ENCODE data around the gene LURAP1L.

LURAP1L gene

DNA sequence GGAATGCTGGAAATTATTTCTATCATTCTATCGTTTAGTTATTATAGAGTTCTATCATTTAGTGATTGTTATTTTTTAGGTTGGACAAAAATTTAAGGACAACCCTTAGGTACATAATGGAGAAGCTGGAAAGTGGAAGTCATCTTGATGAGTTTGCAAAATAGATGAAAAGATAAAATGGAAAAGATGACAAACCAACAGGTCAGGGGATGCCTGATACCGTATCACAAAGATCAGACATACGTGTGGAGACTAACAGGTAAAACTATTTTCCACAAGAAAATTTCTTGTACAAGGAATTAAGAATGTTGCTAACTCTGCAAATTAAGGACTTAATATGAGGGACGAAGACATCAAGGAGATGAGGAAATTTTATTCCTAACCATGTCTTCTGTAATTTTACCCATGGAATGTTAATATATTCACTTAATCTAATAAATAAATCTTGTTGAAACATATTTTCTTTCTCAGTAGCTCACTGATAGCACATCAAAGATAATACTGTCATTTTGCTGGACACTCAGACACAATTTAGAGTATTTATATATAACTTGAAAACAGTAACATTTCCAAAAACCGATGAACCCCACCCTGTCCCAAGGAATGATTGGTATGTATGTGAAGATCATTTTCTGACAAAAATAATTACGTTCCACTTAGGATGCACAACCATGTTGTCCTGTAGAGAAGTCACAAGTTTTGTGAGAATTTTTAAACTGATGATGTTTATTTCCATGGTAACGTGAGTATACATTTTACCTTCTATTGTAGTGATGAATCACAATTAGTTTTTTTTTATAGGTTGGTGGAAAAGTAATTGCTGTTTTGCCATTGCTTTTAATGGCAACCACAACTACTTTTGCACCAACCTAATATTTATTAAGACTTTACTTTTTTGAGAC lies 2.6 kb downstream of the LURAP1L start:
- no peak for DNase-seq

DNA sequence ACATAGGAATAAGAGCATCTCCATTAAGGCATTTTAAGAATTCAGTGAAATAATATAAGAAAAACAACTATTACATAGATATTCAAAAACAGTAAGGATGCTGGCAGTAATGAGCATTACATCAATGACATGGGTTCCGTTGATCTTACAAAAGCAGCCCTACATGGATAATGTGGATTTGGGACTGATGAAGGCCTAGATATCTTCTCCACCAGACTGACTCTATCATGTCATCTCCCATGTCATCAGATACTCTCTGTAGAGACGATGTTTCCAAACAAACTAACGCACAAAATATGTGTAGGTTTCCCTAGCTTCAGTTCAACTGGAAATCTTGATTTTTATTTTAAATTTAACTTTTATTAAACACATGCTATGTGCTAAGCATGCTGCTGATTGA lies 3.6 kb downstream of the LURAP1L start:
- DNase-seq, result no peak

DNA sequence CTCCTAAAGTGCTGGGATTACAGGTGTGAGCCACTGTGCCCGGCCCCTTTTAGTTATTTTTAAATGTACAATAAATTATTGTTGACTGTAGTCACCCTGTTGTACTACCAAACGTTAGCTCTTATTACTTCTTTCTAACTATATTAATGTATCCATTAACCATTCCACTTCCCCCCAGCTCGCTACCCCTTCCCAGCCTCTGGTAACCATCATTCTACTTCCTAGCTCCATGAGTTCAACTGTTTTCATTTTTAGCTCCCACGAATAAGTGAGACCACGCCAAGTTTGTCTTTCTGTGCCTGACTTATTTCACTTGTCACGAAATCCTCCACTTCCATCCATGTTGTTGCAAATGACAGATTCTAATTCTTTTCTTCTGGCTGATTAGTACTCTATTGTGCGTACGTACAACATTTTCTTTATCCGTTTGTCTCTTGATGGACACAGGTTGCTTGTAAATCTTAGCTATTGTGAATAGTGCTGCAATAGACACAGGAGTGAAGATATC lies 6.5 kb downstream of the LURAP1L start:
- DNase-seq, result no peak

DNA sequence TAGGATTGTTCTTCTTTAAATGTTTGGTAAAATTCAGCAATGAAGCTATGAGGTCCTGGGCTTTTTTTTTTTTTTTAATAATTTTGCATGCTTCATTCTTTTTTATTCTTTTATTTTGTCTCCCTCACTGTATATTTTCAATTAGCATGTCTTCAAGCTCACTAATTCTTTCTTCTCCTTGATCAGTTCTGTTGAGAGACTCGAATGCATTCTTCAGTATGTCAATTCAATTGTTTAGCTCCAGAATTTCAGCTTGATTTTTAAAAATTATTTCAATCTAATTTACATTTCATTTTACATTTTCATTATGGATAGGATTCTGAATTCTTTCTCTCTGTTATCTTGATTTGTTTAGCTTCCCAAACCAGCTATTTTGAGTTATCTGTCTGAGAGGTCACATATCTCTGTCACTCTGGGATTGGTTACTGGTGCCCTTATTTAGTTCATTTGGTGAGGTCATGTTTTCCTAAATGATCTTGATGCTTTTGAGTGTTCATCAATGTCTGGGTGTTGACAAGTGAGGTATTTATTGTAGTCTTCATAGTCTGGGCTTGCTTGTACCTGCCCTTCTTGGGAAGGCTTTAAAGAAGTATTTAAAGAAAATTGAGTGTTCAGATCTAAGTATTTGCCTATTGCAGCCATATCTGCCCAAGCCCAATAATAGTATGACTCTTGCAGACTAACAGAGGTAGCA lies 9.1 kb downstream of the LURAP1L start:
- no peak for DNase-seq

DNA sequence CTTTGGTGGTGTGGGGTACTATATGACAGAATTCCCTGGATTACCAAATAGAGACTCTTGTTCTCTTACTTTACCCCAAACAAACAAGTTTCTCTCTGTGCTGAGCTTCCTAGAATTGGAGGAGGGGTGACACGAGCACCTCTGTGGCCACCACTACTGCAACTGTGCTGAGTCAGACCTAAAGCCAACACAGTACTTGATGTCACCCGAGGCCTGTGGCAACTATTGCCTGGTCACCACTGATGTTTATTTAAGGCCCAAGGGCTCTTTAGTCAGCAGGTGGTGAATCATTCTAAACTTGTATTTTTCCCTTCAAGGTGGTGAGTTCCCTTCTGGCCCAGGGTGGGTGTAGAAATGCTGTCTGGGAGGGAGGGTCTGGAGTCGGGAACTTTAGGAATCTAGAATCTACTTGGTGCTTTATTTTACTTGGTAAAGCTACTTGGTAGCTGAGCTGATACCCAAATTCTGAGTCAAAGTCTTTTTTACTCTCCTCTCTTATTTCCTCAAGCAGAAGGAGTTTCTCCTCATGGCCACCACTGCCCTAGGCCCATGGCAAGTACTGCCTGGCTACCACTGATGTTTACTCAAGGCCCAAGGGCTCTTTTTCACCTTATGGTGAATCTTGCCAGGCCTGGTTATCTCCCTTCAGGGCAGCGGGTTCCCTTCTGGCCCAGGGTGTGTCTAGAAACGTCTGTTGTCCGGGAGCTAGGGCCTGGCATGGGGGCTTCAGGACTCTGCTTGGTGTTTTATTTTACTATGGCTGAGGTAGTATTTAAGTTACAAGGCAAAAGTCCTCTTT lies 9.8 kb downstream of the LURAP1L start:
- DNase-seq, result no peak

DNA sequence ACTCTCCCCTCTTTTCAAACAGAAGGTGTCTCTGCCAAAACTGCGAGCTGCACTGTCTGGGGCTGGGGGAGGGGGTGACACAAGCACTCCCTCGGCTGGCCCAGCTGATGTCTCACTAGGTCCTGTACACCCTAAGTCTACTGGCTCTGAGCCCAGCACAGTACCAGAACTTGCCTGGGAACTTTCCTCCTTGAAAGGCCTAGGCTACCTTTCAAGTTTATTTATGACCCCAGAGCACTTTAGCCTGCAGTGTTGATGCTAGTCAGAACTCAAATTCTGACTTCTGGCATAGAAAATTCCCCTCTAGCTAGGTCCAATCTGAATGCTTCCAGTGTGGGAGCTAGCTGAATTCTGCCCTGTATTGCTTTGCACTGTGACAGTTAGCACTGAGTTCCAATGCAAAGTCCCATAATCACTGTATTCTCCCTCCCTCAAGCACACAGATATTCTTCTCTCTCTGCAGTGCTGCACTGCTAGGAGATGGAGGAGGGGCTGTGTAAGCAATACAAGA lies 10.5 kb downstream of the LURAP1L start:
- no peak for DNase-seq

DNA sequence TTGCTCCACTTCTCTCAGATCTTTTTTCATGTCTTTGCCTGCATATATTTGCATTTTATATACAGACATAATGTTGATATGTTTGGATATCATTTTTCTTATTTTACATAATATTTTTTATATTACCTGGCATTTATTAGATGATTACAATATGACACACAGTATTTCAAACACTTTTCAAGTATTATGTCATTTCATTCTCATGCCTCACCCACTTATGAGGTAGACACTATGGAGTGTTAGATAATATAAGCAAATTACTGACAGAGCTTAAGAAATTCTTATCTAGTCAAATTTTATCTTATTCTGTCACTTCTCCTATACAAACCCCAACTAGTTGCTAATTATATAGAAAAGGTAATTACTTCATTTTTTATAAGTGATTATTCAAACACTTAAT lies 11.1 kb downstream of the LURAP1L start:
- DNase-seq, result no peak

DNA sequence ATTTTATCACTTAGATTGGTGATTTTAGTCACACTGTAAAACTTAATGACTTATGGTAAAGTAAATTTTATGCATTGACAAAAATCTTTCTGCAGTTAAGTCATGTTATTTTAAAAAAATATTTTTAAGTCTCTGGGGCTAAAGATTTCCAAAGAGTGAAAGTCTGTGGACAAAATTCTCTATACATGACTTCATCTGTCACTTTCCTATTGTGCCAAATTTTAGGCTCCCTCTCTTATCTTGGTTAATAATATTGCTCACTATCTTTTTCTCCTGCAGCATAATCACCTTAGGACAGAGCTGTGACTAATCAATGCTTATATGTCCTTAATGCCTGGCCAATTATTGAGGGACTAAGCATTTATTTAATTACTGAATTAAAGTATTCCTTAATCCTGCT lies 15.2 kb downstream of the LURAP1L start:
- DNase-seq, result no peak

DNA sequence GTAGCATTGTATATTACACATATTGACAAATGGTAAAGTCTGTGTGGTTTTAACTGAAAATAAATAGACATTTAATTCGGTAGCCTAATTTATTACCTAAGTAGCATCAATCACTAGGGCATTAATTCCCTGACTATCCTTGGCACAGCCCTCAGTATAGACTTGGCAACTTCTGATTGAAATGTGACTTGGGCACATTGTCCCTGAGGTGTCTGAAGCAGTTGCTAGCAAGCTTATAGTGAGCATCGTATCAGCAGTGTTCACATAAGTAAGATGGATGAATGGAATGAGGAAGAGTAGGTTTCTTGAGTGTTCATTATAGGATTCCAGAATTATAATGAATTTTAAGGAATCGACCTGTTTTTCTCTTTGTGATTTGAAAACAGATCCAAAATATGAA lies 16.1 kb downstream of the LURAP1L start:
- no peak for DNase-seq

DNA sequence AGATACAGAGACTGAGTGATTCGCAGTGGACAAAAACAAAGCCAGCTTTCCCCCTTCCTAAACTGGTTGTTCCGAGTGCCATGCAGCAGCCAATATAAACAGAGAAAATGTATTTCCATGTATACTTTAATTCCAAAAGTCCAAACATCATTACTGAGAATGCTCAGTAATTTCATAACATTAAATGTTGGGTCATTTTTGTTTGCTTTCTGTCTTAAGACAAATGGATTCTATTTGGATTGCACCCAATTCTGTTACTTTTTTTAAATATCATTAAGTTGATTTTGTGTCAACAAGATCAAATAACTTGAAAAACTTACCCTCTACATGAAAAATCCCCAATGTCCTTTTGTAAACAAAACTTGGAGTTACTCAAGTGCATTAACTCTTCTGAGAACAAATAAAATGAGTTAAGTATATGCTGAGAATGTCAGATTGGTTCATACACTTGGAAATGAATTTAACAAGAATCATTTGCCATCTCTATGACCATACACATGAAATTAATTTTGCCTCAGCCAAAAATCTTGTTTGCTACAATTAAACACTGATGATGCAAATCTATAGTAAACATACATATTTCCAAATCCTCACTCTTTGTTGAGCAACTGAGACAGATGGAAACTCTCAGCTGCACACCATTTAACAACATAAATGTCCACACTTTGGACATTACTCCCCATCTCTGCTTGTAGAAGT lies 19.4 kb downstream of the LURAP1L start:
- DNase-seq, result no peak

DNA sequence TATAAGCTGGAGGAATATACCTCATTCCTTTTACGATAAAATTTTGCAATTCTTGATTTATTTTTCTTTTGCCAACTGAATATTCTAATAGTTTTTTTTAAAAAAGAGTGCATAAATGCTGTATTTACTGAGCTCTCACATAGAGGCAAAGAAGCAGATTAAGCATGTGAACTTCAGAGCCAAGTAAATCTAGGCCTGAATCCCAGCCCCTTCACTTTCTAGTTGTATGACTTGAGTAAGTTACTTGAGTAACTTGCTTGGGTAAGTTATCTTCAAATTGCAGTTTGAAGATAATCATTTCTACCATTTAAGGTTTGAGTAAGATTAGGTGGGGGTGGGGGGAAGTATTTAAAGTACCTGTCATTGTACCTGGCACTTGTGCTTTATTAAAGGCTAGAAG lies 21.8 kb downstream of the LURAP1L start:
- no peak for DNase-seq

DNA sequence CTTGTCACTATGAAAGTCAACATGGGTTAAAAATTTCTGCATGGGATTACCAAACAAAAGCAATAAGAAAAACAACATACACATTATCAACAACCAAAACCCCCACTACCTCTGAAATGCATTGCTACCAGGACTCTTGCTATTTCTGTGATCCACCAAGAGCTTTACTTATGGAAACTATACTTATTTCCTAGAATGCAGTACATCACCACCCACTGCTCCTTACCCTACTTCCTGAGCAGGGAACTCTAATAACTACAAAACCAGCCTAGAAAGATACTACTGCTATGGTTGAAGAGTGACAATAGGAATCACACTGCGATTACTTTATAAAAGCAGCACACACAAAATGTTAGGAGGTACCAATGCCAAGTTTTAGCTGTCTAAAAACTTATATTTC lies 22.2 kb downstream of the LURAP1L start:
- no peak for DNase-seq

DNA sequence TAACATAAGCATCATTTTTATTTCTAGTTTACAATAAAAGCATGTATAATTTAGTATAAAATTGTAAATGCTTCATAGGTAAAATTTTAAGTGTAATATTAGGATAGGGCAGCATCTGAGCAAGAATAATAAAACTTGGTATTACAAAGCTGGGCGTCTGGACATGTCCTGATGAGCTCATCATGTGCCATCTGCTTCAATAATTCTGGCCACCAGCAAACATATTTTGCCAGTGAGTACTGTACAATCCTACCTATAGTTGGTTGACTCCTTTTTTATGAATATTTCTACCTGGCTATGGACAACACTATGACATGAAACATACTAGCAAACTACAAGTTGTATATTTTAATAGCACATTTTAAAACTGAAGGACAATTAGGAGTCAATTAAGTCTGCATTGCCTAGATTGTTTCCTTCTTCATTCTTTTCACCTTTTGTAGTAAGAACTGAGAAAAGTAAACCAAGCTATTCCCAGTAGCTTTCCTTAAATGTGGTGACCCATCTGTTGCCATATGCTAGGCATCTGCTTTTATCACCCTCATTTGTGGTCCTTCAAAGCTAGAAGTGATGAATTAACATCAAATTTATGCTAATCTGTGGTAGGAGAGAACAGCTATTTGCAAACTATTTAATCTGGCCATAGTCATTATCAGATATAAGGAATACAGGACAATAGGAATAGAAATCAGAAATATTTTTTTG lies 23.4 kb downstream of the LURAP1L start:
- peak in 1 of 2 experiments; percentile 14 for DNase-seq

DNA sequence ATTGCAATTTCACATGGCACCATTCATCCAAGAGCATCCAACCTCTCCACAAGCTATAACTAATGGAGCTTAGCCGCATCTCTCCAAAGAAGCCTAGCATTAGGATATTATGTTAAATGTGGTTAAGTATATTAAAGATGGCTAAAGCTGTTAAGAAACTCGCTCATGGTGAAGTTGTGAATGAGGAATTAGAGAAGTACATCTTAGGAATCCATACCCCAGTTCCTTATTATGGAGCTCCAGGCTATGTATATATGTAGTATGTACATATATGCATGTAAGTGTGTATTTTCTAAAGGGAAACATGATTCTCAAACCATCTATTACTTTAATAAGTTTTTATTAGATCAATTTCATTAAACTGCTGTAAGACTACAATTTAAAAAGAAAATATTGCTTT lies 26.4 kb downstream of the LURAP1L start:
- DNase-seq, result no peak

DNA sequence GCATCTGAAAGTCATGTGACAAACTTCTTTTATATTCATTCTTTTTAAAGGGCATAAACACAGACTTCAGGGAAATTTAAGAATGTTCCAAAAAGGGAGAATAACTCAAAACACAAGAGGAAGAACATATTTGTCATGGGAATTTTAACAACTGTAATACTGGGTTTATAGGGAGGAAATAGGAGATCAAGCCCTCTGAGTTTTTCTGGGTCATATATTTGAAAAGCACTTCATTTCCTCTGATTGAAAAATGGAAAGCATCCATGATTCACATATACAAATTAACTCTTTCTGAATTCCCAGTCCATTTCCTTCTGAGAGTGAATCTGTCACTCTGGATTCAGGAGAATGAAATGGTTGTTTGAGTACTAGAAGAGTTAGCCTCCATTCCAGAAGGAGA lies 26.8 kb downstream of the LURAP1L start:
- no peak for DNase-seq

DNA sequence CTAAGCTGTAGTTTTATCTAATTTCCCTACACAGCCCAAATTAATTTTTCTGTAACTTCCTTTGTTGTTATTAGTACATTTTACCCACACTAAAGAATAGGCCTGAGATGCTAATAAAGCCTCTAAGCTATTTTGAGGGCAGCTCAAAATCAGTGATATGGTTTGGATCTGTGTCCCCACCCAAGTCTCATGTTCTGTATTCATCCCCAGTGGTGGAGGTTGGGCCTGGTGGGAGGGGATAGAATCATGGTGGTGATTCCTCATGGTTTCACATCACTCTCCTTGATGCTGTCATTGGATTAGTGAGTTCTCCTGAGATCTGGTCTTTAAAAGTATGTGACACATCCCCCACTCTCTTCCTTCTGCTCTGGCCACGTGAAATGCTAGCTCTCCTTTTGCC lies 27.3 kb downstream of the LURAP1L start:
- no peak for DNase-seq

DNA sequence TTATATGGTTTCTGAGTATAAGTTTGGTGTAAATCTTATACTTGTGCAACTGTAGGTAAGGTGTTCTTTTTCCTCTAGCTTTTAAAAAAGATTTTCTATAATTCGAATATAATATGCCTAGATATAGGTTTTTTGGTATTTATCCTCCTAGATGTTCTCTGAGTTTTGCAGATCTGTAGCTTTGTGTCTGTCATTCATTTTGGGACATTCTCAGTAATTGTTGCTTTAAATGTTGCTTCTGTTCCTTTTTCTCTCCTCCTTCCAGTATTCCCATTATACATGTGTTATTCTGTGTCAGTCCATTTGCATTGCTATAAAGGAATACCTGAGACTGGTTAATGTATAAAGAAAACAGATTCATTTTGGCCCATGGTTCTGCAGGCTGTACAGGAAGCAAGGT lies 33.7 kb downstream of the LURAP1L start:
- no peak for DNase-seq

DNA sequence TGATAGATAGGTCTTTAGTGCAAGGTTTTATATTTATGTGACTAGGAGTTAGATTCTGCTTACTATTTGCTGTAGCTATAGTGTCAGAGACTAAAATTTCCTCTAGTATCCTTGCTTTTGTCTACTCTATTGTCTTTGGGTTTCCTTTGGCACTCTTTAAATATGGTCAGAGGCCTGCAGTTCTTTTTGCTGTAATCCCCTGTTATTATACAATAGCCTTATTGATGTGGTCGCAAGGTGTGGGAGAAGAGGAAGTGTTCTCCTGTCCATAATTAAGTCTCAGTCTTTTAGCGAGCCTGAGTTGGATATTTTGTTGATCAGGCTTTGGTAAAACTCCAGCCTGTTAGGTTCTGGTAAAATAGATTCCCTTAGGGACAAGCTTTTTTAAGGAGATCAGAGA lies 34.9 kb downstream of the LURAP1L start:
- DNase-seq, result peak; percentile 24 to 45

DNA sequence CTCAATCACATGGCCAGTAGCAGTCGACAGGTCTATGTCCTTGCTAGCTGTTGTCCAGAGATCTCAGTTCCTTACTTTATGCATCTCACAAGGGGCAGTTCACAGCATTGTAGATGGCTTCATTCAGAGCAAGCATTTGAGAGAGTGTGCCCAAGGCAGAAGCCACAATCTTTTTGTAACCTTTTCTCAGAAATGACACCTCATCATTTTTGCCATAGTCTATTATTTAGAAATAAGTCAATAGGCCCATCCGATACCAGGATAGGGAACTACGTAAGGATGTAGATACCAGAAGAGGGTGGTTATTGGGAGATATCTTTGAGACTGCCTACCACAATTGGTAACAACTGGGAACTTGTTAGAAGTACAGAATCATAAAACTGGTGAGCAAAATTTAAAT lies 37.1 kb downstream of the LURAP1L start:
- no peak for DNase-seq

DNA sequence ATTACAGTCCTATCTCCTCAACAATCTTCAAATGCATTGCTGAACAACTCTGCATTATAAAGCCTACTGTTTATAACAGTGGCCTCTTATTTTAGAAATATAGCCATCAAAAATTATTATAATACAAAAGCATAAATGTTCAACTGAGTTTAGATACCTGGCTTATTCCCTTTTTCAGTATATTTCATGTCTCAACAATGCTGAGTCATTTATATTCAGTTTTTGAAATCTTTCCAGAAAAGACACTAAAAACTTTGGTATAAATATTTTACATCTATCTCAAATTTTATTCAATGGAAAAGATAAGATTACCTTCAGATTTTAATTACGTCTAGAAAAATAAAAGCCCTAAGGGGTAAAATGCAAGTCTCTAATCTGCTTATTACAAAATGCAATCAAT lies 37.9 kb downstream of the LURAP1L start:
- DNase-seq, result no peak

DNA sequence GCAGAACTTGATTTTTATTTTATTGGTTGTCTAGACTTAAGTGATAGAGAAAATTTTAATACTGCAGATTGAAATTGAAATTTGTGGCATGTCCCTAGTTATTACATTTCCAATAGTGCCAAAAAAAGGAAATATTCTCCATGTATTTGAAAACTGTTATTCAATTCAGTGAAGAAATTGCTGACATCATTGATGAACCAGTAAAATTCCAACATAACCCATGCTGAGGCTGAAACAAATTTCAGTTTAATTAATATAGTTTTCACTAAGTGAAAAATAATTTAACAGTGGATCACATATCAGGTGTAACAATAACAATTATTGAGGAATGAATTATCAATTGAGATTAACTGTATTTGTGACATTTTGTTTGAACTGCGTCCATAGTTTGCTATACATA lies 38.7 kb downstream of the LURAP1L start:
- no peak for DNase-seq

Data from NCI-H2081 (cell line).